Activated CD4-positive, alpha-beta T cell treated with anti-CD3 and anti-CD28 coated beads for 48 hours (primary cell): ENCODE measurements around the gene HPN.

Source experiments
- DNase-seq: peaks from one replicate; pipeline ENCODE4 v3.0.0-alpha.2; 2020

Gene HPN

GRCh38 chr19:35108730-35109129 is 67.2 kb downstream of the HPN start:
- no peak for DNase-seq

- DNase-seq: no peak
Measured at GRCh38 chr19:35109395-35110112, 68.0 kb downstream of the HPN start.

- DNase-seq: no peak
Measured at GRCh38 chr19:35110974-35111373, 69.5 kb downstream of the HPN start.

- DNase-seq: no peak
Measured at GRCh38 chr19:35112995-35113688, 71.6 kb downstream of the HPN start.

GRCh38 chr19:35114353-35115176 is 73.0 kb downstream of the HPN start:
- DNase-seq: peak; percentile 80

GRCh38 chr19:35115177-35115951 is 73.8 kb downstream of the HPN start, which contains the start of gene FXYD3:
Gene FXYD3 (plus strand): TSS chr19:35115823. CDS start chr19:35119377, 3,554 bp downstream.
- no peak for DNase-seq
